Thyroid gland (tissue), 4 donors: ENCODE measurements around the gene EME1.

Experiments used
- CTCF ChIP-seq, 6 experiments: fragments of 200-600 bp in 3 of 6; fragments of 450-650 bp in 3 of 6; sonication (generic) in 3 of 6; IDR thresholded peaks; one replicate each; pipeline ENCODE4 v1.5.1; 2016 to 2019; ENCODE audit warnings: antibody characterized with exemption in 6 of 6, mild to moderate bottlenecking in 2 of 6, inconsistent platforms in 1 of 6, moderate library complexity in 1 of 6
- POLR2A ChIP-seq, 2 donors: fragments of 450-650 bp; IDR thresholded peaks; one replicate each; pipeline ENCODE4 v1.6.1; 2017; ENCODE audit warnings: antibody characterized with exemption in 2 of 2, mild to moderate bottlenecking in 2 of 2, moderate library complexity in 1 of 2

GRCh38 chr17:50380369-50381259 is 7.6 kb downstream of the EME1 start:
- TF ChIP-seq CTCF (IDR thresholded peaks at IDR 0.05) (no peak), POLR2A (IDR thresholded peaks at IDR 0.05) (no peak)
